ENCODE results near the gene PLCG1. TPM values are rescaled to one million over a fixed set of nuclear protein-coding genes. Genes with fewer than 3 reads are reported as not detected.

Gene PLCG1
- total RNA-seq, 4 donors from 2014 or later, result 30.4 to 84.7 (median 47.8) TPM

- H3K9me3 ChIP-seq, result no peaks in the 10 kb centered on the region
- WGBS, 2 donors, result 13% methylated on average over 8 to 9 of the region's 9 CpGs
These were observed 35.9 kb downstream of the PLCG1 start for GRCh38 chr20:41173161-41173721.

GRCh38 chr20:41173791-41174341 lies 36.5 kb downstream of the PLCG1 start:
- Histone ChIP-seq H3K4me3 (no peak overlapping the region), H3K9me3 (no peaks in the 10 kb centered on the region), H3K36me3 (peaks cover 5 to 77% (median 15%) of the 10 kb centered on the region in 3 donors), H3K27ac (peak overlapping the region; percentile 67 to 84 (median 77)), H3K27me3 (no peaks in the 10 kb centered on the region), H3K4me1 (peaks cover 5 to 87% (median 22%) of the 10 kb centered on the region in 3 donors)
- no peak for DNase-seq
- intact Hi-C loops (cut with DNase I), result loop anchor here (5.0 to 10.0 kb wide), 3 partner anchors 58 to 231 kb away; partner anchors contain the start of gene LPIN3
- TF ChIP-seq POLR2A (IDR thresholded peaks at IDR 0.05) (no peak), CTCF (IDR thresholded peaks at IDR 0.05) (no peak)
- WGBS, 2 donors, result 93 to 96% methylated on average over 5 to 12 of the region's 13 CpGs

More at GRCh38 chr20:41173161-41173721, 35.9 kb downstream of the PLCG1 start:
- peak overlapping the region; percentile 67 to 84 (median 78) for H3K27ac ChIP-seq
- TF ChIP-seq CTCF (IDR thresholded peaks at IDR 0.05), result peak; percentile 73 to 97 (median 94)
- TF ChIP-seq POLR2A (IDR thresholded peaks at IDR 0.05), result no peak
- no peak overlapping the region for H3K4me3 ChIP-seq
- DNase-seq, result no peak
- intact Hi-C loops (cut with DNase I), result loop anchor here (5.0 to 10.0 kb wide), 3 partner anchors 59 to 232 kb away; partner anchors contain the start of gene LPIN3
- no peaks in the 10 kb centered on the region for H3K27me3 ChIP-seq
- peaks cover 5 to 83% (median 15%) of the 10 kb centered on the region in 3 donors for H3K36me3 ChIP-seq
- peaks cover 5 to 81% (median 22%) of the 10 kb centered on the region in 3 donors for H3K4me1 ChIP-seq

- no peak for DNase-seq
- intact Hi-C loops (cut with DNase I), result loop anchor here (5.0 to 10.0 kb wide), 3 partner anchors 58 to 230 kb away; partner anchors contain the start of gene LPIN3
- TF ChIP-seq POLR2A (IDR thresholded peaks at IDR 0.05) (no peak), CTCF (IDR thresholded peaks at IDR 0.05) (no peak)
- H3K4me3 ChIP-seq, result no peak overlapping the region
- H3K4me1 ChIP-seq, result peaks cover 2 to 87% (median 22%) of the 10 kb centered on the region in 3 donors
- peak overlapping the region; percentile 67 to 84 (median 77) for H3K27ac ChIP-seq
- H3K9me3 ChIP-seq, result no peaks in the 10 kb centered on the region
- no peaks in the 10 kb centered on the region for H3K27me3 ChIP-seq
- peaks cover 5 to 72% (median 15%) of the 10 kb centered on the region in 3 donors for H3K36me3 ChIP-seq
- 93% methylated on average over 6 of the region's 10 CpGs; no CpG with 5 or more reads in 1 of the 2 donors for WGBS, 2 donors
These were observed 37.0 kb downstream of the PLCG1 start for GRCh38 chr20:41174373-41174772.

- H3K4me3 ChIP-seq, result no peak overlapping the region
- no peaks in the 10 kb centered on the region for H3K9me3 ChIP-seq
- H3K36me3 ChIP-seq, result peaks cover 5 to 68% (median 15%) of the 10 kb centered on the region in 3 donors
- peak overlapping the region; percentile 42 to 84 (median 77) for H3K27ac ChIP-seq
- 33 to 73% methylated on average over 1 to 2 of the region's 2 CpGs for WGBS, 2 donors
- no peak for TF ChIP-seq POLR2A (IDR thresholded peaks at IDR 0.05)
- TF ChIP-seq CTCF (IDR thresholded peaks at IDR 0.05), result no peak
- peaks cover 0 to 84% (median 22%) of the 10 kb centered on the region in 3 donors for H3K4me1 ChIP-seq
- no peak for DNase-seq
- intact Hi-C loops (cut with DNase I), result loop anchor here (5.0 to 10.0 kb wide), 3 partner anchors 58 to 230 kb away; partner anchors contain the start of gene LPIN3
- H3K27me3 ChIP-seq, result no peaks in the 10 kb centered on the region
These were observed 37.4 kb downstream of the PLCG1 start for GRCh38 chr20:41174782-41175181.

- H3K9me3 ChIP-seq, result no peaks in the 10 kb centered on the region
- H3K27ac ChIP-seq, result peak overlapping the region; percentile 42 to 84 (median 77)
- peaks cover 0 to 79% (median 22%) of the 10 kb centered on the region in 3 donors for H3K4me1 ChIP-seq
- no peak for DNase-seq
- no peaks in the 10 kb centered on the region for H3K27me3 ChIP-seq
- intact Hi-C loops (cut with DNase I), result loop anchor here (10.0 kb wide), 1 partner anchor 230 kb away; no protein-coding TSS in a partner anchor
- TF ChIP-seq POLR2A (IDR thresholded peaks at IDR 0.05) (no peak), CTCF (IDR thresholded peaks at IDR 0.05) (no peak)
- no peak overlapping the region for H3K4me3 ChIP-seq
- peaks cover 5 to 63% (median 15%) of the 10 kb centered on the region in 3 donors for H3K36me3 ChIP-seq
- WGBS, 2 donors, result 98 to 100% methylated on average over 3 to 4 of the region's 4 CpGs
These were observed 37.9 kb downstream of the PLCG1 start for GRCh38 chr20:41175201-41175651.
